ENCODE measurements around the gene PPP1R27.
A peak's percentile ranks its signal among the peaks of the same experiment; 100 is the strongest.

The PPP1R27 gene, protein sequence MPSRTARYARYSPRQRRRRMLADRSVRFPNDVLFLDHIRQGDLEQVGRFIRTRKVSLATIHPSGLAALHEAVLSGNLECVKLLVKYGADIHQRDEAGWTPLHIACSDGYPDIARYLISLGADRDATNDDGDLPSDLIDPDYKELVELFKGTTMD

DNA sequence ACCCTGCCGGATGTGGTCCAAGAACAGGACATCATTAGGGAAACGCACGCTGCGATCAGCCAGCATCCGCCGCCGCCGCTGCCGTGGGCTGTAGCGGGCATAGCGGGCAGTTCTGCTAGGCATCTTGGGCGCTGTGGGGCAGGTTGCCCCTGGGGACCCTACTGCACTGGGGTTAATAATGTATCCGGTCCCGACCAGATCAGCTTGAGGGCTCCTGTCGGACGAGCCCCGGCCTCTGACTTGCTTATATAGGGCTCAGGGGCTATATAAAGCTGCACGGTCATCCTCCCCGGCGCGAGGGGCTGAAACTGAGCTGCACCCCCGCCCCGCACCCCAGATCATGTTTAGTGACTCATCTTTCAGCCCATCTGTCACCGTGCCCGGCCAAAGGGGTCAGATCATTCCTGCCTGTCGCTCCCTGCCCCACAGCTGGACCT, at the start of gene PPP1R27:
Gene PPP1R27 (minus strand): TSS at position 220 of the 437 bp plus-strand sequence. CDS start 97 bp downstream, at position 123.
- DNase-seq (ENCODE audit: low read depth), result no peak

DNA sequence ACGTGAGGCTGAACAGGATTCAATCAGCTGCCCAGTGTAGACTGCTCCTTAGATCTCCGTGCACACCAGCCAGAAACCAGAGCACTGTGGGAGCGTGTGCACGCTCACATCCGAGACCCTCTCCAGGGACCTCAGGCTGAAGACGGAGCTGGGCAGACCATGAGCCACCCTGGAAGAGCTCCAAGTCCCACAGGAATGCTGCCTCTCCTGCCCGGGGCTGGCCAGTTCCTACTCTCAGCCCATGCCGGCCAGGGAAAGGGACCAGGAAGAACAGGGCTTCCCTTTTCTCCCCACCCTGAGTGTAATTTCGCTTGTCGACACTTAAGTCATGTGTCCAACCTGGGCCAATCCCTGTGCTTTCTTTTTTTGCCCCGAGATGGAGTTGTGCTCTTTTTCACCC, 49.7 kb upstream of the PPP1R27 start:
- no peak for DNase-seq (ENCODE audit: low read depth)

DNA sequence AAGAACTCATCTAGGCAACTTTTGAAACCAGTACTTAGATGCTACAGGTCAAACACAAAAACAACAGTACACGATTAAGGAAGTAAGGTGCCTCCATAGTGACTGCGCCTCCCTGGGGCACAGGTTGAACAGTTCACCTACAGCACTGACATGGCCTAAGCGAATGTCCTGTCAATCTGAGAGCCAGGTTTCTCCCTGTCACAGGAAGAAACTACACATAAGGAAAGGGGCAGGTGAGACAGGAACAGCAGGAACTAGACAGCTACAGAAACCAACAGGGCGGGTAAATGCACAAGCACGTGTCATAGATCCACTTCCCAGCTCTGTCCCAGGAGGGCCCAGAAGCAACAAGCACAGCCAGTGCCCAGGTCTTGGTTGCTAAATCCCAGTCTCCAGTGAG, 44.3 kb upstream of the PPP1R27 start:
- no peak for DNase-seq (ENCODE audit: low read depth)

DNA sequence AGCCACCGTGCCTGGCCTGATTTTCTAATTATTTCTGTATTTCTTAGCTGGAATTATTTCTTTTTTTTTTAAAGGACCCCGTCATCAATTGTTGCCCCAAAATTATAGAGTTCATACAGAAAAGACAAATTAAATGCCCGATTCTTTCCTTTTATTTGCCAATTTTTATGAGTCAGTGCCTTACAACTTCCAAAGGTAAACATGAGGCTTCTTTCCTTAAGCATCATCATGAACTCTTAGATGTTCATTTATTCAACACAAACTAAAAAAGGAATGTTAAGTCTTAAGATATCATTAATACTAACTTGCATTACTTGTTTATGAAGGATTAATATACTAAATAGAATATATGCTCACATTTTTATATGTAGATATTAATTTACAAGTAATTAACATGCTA, 43.4 kb upstream of the PPP1R27 start:
- no peak for DNase-seq (ENCODE audit: low read depth)

DNA sequence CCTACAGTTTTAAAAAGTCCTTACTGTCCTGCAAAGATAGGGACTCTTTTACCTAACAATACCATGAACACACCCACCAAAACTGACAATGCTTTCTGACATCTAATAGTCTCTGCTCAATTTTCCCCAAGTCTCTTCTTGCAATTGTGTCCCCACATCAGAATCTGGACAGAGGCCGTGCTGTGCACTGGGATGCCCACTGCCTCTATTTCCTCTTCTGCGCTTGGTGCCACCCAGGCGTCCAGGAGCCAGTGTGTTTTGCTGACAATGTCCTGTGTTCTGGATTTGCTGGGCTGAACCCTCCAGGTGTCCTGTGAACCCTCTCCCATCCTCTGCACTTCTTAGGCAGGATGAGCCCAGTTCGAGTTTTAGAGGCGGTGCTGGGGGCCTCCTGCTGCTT, 42.7 kb upstream of the PPP1R27 start:
- no peak for DNase-seq (ENCODE audit: low read depth)

DNA sequence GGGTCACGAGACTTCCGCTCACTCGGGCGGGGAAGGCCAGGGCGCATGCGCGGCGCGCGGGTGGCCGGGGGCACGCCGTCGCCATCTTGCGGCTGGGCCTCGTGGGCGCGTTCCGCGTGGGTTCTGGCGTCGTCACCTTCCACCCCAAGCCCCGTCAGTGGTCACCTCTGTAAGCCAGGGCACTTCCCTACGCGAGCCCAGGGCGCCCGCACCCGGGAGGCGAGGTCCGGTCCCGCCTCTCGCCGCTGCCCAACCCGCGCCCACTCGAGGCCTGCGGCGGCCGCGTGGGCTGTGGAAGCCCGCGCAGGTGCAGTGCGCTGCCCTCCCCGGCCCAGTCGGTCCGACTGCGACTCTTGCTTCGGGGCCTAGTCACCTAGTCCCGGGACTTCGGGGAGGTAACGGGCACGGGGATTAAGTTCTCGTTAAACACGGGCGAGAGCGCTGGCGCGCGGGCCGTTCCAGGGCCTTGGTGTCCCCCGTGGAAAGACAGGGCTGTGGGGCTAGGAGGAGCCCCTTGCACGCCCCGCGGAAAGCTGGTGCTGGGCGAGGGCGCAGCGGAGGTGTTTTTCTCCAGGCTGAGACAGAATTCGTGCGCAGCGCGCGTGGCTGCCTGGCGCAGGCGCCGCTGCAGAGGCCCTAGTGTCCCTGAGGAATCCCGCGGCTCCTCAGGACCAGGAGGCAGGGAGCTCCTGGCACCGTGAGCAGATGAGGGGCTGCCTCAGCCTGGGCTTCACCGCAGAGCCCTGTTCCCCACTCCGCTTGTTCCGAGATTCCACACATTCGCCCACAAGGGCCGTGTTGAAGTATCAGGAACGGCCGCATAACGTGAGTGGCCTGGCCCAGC, 36.8 kb upstream of the PPP1R27 start:
- peak; percentile 96 for DNase-seq (ENCODE audit: low read depth)

DNA sequence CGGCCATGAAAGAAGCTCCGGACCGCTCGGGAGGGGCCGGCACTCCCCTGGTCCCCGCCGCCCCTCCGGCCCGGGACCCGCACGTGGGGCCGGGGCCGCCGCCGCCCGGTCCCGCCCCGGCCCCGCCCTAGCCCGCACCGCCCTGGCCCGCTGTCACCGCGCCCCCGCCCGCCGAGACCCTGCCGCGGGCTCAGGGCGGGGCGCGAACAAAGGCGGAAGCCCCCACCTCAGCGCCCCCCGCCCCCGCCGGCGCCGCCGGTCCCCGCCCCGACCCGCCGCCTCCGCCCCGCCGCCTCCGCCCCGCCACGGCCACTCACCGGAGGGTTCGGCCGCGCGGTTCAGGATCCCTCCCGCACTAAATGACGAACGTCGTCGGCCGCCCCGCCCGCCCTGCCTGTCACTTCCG, 36.1 kb upstream of the PPP1R27 start, which contains the start of gene ARHGDIA:
Gene ARHGDIA (minus strand): TSS at position 357 of the 406 bp plus-strand sequence. CDS start 1,407 bp downstream, outside the sequence.
- DNase-seq (ENCODE audit: low read depth), result no peak

DNA sequence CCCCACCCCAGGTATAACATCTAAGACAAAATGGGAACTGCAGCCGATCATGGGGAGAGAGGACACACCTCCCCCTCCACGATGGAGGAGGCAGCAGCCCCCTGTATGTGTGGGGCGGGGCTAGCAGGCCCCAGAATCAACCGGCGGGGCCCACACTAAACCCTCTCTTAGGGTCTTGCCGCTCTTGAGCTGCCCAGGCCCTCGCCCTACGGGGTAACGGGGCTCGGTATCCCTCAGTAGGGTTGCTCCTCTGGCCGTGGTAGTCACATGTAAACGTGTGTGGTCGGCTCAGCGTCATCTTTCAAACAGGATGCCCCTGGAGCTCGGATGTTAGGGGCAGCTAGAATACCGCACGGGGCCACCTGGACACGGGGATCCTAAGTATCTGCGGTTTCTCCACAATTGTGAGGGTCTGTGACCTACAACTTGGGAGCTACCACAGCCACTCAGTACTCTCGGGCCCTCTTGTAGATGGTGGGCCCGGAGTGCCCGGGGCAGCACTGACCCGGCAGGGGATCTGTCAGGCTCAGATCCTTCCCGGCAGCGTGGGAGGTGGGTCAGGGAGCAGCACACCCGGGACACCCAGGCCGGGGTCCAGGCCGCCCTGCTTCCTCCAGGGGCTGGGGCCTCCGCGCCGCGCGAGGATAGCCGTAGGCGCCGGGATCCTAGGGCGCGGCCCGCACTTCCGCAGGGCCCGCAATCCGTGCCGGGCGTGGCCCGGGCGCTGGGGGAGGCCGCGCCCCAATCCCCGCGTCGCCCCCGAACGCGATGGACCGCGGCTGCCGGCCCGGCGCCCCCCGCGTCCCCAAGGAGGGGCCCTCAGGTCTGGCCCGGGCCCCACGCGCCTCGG, 35.5 kb upstream of the PPP1R27 start:
- DNase-seq (ENCODE audit: low read depth), result no peak

DNA sequence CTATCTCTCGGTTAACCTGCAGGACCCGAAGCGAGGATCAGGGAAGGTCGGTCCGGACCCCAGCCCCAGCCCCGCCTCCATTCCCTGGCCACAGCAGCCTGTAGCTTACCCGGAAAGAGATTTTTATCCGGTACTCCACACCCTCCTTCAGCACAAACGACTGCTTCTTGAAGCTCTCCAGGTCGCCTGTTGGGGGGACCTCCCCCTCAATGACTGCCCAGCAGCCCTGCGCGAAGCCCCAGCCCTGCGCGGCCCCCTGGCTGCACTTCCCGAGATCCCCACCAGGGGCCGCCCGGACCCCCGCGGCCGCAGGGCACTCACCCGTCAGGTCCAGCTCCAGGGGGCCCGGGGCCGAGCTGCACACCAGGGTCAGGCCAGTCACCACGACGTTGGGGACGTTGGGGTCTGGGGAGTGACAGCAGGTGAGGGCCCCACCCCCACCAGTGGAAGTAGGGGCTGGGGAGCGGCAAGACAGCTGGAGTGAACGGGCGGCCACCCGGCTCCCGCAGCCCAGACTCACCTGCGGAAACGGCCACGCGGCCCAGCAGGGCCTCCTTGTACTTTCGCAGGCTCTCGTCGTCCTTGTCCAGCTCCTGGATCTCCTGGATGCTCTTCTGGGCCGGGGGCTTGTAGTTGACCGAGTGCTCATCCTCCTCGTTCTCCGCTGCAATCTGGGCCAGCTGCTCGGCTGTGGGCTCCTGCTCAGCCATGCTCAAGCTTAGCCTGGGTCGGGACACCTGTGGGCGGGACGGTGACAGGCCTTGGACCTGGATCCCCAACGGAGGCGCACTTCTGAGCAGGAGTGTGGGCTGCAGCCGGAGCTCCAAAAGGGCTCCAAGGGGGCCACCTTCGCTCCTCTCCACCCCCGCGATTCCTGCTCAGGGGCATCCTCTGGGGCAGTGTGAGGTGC, 34.6 kb upstream of the PPP1R27 start:
- peak; percentile 36 for DNase-seq (ENCODE audit: low read depth)

DNA sequence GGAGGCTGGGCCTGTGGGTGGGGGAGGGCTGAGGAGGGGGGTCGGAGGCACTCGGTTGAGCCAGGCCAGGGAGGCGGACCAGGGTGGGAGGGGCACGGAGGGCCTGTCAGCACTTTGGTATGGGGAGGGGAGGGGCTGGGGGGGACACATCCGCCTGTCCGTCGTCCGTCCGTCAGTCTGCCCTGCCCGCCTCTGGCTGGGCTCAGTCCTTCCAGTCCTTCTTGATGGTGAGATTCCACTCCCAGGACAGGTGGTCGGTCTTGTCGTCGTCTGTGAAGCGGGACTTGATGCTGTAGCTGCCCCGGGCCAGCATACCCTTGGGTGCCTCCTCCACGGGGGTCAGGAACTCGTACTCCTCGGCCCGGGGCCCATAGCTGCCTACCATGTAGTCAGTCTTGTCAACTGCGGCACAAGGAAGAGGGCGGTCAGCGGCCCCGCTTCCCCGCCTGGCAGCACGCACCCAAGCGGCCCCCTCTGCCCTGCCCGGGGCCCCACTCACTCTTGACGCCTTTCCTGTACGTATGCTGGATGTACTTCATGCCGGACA, 33.9 kb upstream of the PPP1R27 start:
- no peak for DNase-seq (ENCODE audit: low read depth)

DNA sequence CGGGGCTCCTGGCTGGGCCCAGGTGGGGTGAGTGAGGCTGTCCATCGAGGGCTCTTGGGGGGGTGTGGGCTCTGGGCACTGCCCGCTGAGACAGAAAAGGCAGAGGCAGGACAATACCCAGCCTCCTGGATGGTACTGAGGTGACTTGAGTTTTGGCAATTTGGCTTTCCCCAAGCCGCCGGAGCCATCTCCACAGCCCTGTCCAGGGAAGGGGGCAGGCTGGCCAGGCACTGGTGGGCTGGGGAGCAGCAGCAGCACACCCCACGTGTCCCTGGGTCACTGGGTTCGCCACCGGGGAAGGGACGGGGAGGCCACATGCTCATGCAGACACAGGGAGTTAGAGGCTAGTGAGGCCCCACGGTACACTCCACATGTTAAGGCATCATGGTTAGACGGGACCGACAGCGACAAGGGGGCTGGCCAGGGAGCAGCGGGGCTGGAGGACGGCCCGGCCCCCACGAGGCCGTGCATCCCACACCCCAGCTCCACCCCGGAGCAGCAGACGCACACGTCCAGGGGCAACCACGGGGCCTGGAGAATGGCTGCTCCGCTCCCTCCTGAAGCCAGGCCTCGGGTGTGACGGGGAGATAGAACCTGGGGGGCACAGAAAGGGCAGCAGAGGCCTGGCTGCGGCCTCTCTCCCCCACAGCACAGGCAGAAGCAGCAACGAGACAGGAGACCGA, 33.3 kb upstream of the PPP1R27 start:
- DNase-seq (ENCODE audit: low read depth), result no peak

DNA sequence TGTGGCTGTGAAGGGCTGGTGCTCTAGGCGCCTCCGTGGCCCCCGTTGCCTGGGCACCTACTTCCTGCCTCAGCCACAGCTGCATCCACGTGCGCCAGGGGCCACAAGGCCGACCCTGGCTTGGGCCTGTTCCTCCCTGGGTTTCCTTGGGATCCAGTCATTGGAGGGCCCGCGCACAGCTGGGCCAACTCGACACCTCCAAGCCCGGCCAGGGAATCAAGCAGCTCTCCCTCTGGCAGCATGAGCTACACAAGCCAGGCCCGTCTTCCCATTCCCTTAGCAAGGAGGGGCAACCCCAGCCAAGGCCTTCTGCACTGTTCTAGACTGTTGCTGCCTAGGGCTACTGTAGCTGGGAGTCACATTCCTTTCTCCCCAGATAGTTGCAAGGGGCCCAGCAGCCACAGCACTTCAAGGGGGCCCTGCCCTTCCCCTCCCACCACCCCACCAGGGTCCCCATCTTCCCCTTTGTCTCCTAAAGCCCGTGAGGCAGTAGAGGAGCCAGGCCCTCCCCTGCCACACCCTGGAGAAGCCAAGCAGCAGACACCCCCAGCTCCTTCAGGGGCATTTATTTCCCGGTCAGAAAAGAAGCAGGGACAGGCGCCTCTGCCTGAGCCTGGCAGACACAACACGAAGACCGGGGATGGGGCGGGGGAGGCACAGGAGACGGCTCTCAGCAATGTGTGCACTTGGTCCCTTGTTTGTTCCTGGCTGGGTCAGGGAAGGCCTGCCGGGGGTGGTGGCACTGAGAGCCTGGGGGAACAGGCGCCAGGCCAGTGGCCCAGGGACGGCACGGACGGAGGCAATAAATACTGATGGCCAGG, 32.5 kb upstream of the PPP1R27 start:
- DNase-seq (ENCODE audit: low read depth), result no peak

DNA sequence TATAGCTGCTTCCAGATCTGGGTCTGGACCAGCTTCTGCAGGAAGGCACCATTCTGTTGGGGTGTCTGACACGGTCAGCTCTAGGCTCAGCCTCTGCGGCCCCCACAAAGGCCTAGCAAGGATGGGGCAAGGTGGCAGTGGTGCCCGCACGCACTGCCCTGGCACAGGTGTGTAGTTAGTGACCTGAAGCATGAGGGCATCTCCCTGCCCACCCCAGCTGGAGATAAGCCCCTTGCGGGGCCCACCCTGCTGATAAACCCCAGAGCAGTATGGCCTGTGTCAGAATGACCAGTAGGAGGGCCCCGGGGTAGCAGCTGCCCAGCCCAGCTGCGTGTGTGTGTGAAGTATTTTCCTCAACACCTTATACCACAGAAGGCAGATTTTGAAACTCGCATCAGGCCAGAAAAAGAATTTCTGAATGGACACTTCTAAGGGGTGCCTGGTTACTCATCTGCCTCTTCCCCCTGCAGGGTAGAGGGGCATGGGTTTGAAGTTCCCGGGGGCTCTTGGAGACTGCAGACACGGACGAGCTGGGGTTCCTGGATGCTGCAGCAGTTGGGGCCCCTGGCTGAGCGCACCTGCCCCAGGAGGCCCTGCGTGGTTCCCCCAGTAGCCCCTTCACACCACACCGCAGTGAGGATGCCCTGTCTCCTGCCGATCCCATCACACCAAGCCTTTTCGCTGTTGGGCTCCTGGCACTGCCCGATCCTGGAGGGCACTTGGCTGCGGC, 31.8 kb upstream of the PPP1R27 start:
- DNase-seq (ENCODE audit: low read depth), result no peak

DNA sequence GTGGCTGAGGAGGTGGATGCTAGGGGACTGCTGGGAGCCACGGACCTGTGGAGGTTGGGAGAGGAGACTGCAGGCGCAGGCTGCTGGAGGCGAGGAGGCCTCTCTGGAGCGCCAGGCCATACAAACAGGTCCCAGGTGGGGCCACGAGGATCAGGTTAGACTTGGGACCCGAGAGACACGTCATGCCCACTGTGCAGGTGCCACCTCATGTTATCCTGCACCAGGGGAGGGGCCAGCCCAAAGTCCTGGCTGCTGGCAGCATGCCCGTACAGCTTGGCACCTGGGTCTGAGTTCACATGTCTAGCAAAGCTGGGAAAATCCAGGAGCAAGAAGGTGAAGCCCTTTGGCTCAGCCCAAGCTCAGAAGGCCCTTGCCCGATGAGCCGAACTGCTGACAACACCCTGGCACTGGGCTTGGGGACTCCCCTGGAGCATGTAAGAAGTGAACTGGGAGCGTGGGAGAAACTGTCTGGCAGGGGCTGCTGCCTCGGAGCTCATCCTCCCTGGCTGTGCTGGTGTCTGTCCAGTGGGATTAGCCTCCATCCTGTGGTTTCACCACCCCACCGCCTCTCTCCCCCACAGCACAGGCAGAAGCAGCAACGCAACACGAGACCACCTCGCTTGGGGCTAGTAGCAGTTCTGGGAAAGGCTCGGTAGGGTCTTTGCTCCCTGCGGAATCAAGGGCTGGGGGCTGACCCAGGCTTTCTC, 31.0 kb upstream of the PPP1R27 start:
- no peak for DNase-seq (ENCODE audit: low read depth)

DNA sequence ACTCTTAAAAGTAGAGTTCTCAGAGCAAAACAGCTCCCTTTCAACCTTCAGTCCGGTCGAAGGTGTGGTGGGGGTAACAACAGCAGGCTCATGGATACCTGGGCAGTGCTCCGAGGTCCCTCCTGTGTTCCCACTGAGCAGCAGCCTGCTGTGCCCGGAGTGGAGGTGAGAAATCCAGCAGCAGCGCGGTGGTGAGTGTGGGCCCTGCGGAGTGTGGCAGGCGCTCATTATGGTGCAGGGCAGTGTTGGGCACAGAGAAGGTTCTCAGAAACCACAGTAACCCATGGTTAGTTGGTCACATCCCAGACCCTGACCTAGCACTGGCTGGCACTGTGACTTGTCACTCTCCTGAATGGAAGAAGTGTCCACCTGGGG, 30.5 kb upstream of the PPP1R27 start:
- DNase-seq (ENCODE audit: low read depth), result no peak

DNA sequence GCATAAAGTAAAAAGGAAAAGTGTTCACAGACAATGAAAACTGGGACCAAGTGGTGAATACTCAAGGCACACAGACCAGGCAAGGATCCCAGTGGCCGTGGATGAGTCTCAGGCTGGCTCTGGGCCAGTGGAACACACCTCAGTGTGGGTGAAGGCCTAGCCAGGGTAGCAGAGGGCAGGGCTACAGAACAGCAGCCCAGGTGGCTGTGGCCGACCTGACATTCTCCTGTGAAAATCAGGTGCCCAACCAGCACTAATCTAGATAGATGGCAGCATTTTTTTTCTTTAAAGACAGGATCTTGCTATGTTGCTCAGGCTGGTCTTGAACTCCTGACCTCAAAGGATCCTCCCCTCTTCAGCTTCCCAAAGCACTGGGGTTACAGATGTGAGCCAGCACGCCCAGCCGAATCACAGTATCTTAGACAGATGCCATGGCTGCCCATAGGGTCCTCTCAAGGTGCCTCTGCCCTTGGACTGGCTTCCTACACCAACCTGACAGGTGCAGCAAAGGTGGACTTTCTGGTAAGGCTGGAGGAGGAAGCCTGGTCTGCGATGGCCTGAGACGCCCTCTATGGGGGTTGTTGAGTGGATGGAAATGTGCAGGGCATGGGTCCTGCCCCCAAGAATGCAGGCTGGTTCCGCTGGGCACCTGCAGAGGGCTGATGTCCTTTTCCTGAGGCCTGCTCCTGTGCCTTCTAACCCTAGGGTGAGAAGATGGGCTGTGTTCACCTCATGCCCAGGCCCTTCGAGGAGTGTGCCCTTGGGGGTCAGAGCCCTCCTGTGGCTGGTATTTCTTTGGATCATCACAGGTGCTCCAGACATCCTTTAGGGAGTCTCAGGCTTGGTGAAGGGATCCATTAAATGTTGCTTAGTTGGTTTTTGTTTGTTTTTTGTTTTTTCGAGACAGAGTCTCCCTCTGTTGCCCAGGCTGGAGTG, 29.3 kb upstream of the PPP1R27 start:
- no peak for DNase-seq (ENCODE audit: low read depth)

DNA sequence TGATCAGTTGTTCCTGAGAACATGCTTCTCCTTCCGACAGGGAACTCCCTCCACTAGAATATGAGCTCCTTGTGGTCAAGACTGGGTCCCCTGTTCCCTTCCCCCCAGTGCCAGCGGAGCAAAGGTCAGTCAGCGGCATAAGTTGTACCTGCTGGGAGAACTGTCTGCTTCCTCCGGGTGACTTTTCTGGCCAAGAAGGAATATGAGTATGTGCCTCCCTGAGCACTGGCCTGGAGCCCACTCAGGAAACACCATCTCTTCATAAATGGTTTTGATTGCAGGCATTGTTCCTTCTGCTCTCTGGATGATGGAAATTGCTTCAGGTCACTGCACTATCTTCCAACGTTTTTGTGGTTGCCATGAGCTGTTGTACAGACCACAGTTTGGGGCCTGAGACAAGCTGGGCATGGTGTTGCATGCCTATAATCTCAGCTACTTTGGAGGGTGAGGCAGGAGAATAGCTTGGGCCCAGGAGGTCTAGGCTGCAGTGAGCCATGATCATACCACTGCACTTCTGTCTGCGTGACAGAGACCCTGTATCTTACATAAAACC, 28.3 kb upstream of the PPP1R27 start:
- no peak for DNase-seq (ENCODE audit: low read depth)

Data from stimulated activated CD8-positive, alpha-beta memory T cell treated with anti-CD3 and anti-CD28 coated beads, Interleukin-4, amount 100 ng/mL, for 24 hours (primary cell).